GM21717 (cell line): ENCODE results near the gene RBPMS2.
"Not testable (repeated sequence)": the region's sequence is repeated elsewhere in the genome, so short reads cannot be mapped to it uniquely, and the experiment has no call there.

Experiments used
- ATAC-seq: cut with Tn5 transposase; IDR thresholded peaks from one replicate; pipeline ENCODE4 v1.9.1; 2021; ENCODE audit warnings: mild to moderate bottlenecking, moderate library complexity; ENCODE audit not compliant: unreplicated experiment

RBPMS2 gene

GRCh38 chr15:64754663-64755426 is 20.5 kb downstream of the RBPMS2 start:
- no peak for ATAC-seq

- no peak for ATAC-seq
Measured at GRCh38 chr15:64753480-64754185, 21.8 kb downstream of the RBPMS2 start.

- no peak for ATAC-seq
Measured at GRCh38 chr15:64751464-64751863, 23.9 kb downstream of the RBPMS2 start.

- no peak for ATAC-seq
Measured at GRCh38 chr15:64749999-64750657, 25.3 kb downstream of the RBPMS2 start.

GRCh38 chr15:64749167-64749566 is 26.2 kb downstream of the RBPMS2 start:
- no peak for ATAC-seq

- ATAC-seq, result no peak
Measured at GRCh38 chr15:64748251-64748650, 27.1 kb downstream of the RBPMS2 start.

- ATAC-seq, result no peak
Measured at GRCh38 chr15:64747578-64747977, 27.8 kb downstream of the RBPMS2 start.

GRCh38 chr15:64746921-64747320 is 28.5 kb downstream of the RBPMS2 start:
- ATAC-seq, result no peak

- no peak for ATAC-seq
Measured at GRCh38 chr15:64746356-64746755, 29.0 kb downstream of the RBPMS2 start.

- ATAC-seq, result no peak
Measured at GRCh38 chr15:64743691-64744090, 31.7 kb downstream of the RBPMS2 start.

GRCh38 chr15:64742921-64743320 is 32.5 kb downstream of the RBPMS2 start:
- ATAC-seq, result no peak

GRCh38 chr15:64742385-64742784 is 33.0 kb downstream of the RBPMS2 start:
- no peak for ATAC-seq

- not testable (repeated sequence) for ATAC-seq
Measured at GRCh38 chr15:64741708-64742107, 33.7 kb downstream of the RBPMS2 start.

- no peak for ATAC-seq
Measured at GRCh38 chr15:64740311-64741170, 34.8 kb downstream of the RBPMS2 start.

GRCh38 chr15:64739577-64740143 is 35.7 kb downstream of the RBPMS2 start:
- no peak for ATAC-seq

- no peak for ATAC-seq
Measured at GRCh38 chr15:64739156-64739555, 36.2 kb downstream of the RBPMS2 start.

- ATAC-seq, result no peak
Measured at GRCh38 chr15:64738226-64739095, 36.9 kb downstream of the RBPMS2 start.

GRCh38 chr15:64732156-64732860 is 43.1 kb downstream of the RBPMS2 start:
- ATAC-seq, result no peak

- ATAC-seq, result no peak
Measured at GRCh38 chr15:64731805-64732151, 43.6 kb downstream of the RBPMS2 start.
